GM18951 (cell line): Measurements from ENCODE around the gene TSC2.
"Not testable (repeated sequence)": the region's sequence is repeated elsewhere in the genome, so short reads cannot be mapped to it uniquely, and the experiment has no call there.

Source experiments
- POLR2A ChIP-seq: IDR thresholded peaks from 4 replicates; pipeline ENCODE4 v1.6.1; 2011; ENCODE audit warnings: mild to moderate bottlenecking; ENCODE audit not compliant: insufficient read length, insufficient read depth; ENCODE audit errors: extremely low read depth
- in situ Hi-C: fragments of 300-500 bp; cut with MboI; formaldehyde crosslinking; loops from one replicate; pipeline ENCODE4 v1.12.0; 2022; ENCODE audit warnings: low sequenced_read_pairs, mixed read lengths, inconsistent platforms; ENCODE audit not compliant: unreplicated experiment

The TSC2 gene

DNA sequence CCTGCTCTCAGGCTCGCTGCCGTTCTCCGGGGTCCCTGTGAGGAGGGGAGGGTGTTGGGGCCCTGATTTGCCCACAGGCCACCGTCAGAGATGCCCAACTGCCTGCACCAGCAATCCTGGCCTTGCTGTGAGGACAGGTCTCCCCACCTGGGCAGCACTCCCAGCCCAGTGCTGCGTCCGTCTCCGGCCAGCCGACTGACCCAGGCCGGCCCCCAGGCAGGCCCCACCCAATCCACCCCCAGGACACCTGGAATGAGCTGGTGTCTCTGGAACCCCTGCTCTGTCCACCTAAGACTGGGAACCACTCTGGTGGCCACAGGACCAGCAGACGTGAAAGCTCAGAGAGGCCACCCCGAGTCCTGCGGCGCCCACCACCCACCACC lies 67.8 kb downstream of the TSC2 start:
- in situ Hi-C loops, result no loop called here
- no peak for TF ChIP-seq POLR2A

DNA sequence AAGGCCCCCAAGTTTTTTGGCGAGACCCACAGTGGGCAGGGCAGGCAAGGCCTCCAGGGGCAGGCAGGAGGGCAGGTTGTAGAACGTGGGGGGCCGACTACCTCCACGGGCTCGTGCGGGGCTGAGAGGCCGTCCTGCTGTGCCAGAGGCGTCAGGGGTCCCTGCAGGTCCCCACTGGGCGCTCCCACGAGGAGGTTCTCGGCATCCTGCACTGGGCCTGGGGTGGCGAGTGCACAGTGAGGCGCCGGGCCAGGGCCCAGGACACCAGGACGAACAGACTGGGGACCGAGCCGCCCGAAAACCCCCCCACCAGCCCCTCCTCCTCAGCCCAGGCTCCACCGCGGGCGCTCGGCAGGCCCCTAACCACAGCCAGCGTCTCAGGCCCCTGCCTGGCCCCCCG lies 68.6 kb downstream of the TSC2 start:
- in situ Hi-C loops, result not testable (repeated sequence)

DNA sequence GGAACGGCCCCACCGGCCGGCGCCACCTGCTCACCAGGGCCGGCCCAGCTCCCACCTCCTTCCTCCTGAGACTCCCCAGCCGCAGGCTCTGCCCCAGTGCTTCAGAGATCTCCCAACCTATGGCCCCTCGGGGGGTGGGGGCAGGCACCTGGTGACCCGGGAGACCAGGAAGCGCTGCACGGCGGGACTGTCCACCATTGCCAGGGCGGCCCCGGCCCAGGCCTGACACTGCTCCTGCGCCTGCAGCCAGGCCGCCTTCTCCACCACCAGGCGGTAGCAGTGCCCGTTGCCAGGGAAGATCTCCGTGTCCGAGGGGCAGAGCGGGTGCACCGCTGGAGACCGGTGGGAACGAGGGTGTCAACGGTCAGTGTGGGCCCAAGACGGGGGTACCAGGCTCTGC lies 69.6 kb downstream of the TSC2 start:
- in situ Hi-C loops, result not testable (repeated sequence)

DNA sequence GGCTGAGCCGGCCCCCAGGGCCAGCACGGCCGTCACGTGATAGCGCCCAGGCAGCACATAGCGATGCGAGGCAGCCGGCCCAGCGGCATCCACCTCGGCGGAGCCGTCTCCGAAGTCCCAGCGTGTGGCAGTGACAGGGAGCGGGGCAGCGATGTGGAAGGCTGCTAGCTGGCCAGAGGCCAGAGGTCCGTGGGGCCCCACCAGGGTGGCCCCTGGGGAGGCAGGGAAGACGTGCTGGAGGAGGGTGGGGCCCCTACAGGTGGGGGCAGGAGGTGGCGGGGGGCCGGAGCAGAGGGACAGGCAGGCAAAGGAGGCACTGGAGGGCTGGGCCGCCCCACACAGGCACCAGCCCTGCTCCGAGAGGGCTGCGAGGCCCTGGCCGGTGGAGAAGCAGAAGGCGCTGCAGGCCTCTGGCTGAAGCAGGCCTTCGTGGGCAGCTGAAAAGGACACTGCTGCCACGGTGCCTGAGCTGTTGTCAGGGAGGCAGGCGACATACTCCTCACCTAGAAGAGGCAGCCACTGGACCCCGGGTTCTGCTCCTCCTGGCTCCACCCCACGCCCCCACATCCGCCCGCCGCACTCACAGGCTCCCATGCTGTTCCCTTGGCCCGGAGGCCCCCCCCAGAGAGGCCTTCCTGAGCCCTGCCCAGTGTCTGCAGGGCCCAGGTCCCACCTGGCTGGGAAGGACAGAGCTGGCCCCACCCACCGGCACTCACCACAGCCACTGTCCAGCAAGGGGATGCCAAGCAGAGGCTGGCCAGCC lies 70.4 kb downstream of the TSC2 start:
- in situ Hi-C loops, result not testable (repeated sequence)

DNA sequence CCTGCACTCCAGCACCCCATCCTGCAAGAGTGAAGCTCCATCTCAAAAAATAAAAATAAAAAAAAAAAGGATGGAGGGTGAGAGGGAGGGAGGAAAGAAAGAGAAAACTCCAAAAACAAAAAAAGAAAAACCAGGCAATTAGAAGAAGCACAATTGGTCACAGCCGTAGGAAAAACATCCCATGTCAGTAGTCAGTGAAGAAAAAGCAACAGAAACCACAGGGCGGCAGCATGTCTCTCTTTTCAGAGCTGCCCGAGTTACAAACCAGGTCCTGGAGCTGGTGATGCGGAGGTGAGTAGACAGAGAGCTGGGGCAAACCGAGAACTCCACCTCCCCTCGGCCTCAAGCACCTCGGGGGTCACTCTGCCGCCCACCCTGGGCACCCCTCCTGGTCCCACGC lies 73.5 kb downstream of the TSC2 start:
- in situ Hi-C loops, result not testable (repeated sequence)

DNA sequence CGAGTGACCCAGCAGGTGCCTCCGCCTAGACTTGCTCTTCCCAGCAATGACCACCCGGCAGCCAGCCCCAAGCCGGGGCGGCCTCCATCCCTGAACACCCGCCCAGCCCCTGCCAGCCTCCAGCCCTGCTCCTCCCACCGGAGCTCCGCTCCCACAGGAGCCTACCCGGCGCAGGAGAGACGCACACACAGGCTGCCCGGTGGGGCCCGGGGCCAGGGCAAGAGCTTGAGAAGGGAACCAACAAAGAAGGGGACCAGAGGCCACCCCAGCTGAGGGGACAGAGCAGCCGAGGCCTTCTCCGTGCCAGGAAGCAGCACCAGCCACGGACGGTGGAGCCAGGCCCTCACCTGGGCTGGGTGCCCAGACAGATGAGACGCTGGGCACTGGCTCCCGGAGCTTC lies 74.1 kb downstream of the TSC2 start:
- in situ Hi-C loops, result no loop called here

DNA sequence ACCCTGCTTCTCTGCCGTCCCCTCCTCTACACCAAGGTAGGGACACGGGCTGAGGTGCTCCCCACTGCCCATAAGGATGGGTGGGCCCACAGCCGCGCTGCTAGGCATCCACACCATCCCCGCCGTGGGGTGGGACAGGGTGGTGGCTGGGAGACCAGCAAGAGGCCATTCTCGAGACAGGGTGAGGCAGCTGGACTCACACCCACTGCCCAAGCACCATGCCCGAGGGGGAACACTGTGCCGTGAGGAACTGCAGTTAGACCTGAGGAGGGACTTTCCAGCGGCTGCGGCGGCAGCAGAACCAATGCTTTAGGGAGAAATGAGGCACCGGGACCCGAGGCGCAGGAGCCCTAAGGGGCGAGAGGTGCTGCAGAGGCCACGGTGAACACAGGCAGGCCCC lies 74.6 kb downstream of the TSC2 start:
- no peak for TF ChIP-seq POLR2A
- in situ Hi-C loops, result no loop called here

More for the DNA sequence above, 74.1 kb downstream of the TSC2 start:
- no peak for TF ChIP-seq POLR2A

DNA sequence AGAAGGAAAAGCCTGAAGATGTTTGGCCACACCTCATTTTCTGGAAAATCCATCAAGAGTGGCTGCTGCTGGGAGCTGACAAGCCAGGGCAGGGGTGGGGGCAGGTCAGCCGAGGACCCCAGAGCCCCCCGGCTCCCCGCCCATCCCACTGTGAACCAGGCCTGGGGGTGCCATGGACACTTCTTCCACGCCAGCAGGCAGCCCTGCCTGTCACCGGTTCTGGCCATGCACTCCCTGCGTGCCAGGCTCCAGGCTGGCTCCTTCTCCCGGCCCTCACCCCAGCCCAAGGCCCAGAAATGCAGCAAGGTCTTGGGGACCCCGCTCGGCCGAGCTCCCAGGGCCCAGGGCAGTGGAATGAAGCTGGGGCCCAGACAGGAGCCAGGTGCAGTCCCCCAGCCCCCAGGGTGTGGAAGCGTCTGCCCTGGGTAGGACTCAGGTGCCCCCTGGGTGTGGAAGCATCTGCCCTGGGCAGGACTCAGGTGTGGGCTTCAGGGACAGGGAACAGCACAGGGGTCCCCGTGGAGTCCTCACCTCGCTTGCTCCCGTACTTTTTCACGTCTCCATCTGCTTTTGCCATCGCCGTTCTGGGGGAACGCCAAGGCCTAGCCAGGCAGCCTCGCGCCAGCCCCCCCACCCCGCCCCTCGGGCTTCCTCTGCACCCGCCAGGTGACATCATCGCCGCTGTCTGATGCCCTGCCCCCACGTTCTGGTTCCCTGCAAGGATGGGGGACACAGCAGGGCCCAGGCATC lies 75.3 kb downstream of the TSC2 start:
- in situ Hi-C loops, result not testable (repeated sequence)

DNA sequence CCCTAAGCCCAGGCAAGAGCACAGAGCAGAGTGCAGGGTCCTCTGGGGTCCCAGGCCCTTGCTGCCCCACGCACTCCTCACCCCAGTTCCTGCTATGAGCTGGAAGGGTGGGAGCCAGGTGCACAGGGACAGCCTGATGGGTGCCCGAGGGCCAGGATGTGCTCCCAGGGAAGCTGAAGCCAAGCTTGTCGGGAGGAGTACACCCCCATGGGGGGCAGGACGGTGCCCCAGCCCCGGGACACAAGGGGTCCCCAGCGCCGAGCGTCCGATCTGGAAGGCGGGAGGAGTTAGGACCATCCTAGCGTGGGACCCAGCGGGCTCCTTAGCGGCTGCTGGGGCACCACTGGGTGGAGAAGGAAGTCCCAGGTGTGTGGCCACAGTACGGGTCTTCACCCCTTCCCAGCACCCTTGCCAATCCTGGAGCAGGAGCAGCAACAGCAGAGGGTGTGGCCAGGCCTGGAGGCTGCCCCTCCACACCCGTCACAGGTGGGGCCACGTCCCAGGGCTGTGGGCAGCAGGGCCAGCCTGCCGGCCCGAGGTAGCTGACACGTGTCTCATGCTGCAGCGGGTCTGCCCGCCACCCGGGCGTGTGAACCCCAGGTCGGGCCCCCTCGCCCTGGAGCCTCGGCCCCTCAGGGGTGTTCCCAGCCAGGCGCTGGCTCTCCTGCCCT lies 76.1 kb downstream of the TSC2 start:
- in situ Hi-C loops, result not testable (repeated sequence)

DNA sequence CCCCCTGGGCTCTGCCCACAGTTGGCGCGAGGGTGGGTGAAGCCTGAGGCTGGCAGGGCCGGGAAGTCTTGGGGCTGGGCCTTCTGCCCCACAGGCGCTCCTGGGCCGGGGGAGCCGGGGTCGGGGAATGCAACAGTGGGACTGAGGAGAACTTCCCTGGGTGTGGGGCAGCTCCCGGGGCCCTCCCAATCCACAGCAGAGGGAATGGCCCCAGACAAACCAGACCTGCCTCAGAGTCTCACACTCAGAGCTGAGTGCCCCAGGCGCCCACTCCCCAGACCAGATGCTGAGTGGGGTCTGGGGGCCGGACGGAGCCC lies 76.5 kb downstream of the TSC2 start:
- in situ Hi-C loops, result not testable (repeated sequence)

DNA sequence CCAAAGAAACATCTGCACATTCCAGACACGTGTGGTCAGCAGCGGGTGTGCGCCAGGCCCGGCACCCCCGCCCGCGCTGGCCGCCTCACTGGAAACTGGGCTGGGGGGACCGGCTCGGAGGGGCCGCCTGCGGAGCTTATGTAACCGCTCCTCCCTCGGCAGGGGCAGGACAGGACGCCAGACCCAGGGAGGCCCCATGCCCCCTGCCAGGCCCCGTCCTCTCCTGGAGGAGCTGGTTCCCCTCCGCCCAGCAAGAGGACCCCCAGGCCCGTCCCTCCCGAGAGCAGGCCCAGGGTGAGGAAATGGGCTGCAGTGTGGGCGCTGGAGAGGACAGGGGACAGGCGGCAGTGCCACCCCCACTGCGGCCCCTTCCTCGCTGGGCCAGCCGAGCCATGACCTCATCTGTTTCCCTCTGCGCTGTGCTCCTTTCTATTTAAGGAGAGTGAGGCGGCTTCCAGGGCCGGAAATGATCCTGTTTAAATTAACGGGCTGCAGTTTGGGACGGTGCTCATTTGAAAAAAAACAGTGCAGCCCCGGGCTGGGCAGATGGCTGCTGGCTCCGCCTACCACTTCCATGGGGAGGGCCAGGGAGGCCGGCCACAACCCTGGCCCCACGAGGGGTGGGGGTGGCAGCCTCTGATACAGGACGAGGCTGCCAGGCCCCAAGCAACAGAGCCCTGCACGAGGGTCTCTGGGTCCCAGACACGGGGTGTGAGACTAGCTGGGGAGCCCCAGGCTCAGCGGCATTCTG lies 77.1 kb downstream of the TSC2 start:
- in situ Hi-C loops, result not testable (repeated sequence)

DNA sequence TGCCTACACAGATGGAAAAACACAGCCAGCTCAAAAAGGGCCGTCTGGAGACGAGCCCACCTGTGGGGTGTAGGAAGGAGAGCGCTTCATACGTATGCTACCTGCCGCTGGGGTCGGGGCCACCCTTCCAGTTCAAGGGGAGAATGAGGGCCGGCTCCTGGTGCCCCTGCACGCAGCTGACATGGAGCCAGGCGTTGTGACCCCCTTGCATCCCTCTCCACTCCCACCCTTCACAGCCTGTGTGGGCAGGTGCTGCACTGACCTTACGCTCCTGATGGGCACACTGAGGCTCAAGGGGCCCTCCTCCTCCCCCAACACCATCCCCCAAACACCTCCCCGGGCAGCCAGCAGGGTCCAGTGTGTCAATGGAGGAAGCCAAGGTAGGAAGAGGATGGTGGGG lies 77.8 kb downstream of the TSC2 start:
- in situ Hi-C loops, result not testable (repeated sequence)

DNA sequence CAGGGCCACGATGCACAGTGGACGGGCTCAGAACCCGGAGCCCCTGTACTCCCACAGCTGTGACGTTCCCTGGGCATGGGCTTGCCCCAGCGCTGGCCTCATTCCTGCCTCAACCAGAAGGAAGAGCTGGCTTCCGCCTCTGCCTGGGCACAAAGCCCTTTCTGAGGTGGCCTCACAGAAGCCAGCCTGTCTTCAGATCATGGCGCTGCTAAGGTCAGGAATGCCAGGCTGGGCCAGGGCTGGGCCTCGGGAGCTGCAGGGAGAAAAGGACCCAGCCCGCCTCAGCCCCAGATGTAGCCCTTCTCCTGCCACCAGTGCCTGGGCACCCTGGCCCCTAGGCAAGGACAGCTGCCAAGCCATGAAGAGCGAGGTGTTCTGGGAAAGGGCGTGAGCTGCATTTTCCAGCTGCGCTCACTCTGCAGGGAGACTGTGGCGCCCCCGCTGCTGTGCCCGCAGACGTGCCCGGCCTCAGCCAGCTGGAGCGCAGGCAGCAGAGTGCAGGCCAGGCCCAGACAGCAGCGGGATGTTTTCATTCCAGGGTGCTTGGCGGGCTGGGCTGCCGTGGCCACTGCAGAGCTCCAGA lies 78.5 kb downstream of the TSC2 start:
- in situ Hi-C loops, result not testable (repeated sequence)

DNA sequence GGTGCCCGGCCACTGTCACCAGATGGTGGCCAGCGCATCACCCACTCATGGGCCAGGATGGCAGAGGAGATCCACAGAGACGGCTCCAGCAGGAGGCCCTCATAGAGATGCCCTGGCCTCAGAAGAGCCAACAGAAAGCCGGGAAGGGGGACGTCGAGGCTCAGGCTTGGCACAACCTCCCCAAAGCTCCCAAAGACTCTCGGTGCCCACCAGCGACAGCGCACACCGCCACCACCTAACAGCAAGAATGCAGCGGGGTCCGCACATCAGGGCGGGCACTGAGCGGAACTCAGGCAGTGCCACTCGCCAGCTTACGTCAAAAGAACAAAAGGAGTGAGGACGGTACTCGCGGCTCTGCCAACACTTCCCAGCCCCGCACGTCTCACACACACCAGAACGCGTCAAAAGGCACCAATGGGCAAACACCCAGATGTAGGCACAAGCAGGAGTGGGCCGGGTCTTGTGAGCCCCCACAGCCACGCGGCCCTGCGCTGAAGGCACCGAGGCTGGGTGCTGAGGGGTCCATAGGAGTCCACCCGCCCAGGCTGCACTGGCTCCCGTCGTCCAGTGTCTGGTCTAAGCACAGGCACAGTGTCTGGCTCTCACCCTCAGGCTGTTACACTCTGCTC lies 79.3 kb downstream of the TSC2 start:
- in situ Hi-C loops, result not testable (repeated sequence)

DNA sequence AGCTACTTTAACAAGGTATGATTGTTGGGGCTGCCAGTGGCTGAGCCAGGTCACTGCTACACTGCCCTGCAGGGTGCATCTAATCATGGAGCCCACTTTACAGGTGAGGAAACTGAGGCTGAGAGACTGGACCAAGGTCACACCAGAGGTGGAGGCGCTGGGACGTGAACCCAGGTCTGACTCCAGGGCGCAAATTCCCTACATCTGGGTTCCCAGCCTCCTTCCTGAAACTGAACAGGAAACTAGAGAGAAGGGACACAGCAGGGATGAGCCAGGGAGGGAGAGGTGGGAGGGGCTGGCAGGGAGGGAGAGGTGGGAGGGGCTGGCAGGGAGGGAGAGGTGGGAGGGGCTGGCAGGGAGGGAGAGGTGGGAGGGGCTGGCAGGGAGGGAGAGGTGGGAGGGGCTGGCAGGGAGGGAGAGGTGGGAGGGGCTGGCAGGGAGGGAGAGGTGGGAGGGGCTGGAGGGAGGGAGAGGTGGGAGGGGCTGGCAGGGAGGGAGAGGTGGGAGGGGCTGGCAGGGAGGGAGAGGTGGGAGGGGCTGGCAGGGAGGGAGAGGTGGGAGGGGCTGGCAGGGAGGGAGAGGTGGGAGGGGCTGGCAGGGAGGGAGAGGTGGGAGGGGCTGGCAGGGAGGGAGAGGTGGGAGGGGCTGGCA lies 80.0 kb downstream of the TSC2 start:
- in situ Hi-C loops, result not testable (repeated sequence)

DNA sequence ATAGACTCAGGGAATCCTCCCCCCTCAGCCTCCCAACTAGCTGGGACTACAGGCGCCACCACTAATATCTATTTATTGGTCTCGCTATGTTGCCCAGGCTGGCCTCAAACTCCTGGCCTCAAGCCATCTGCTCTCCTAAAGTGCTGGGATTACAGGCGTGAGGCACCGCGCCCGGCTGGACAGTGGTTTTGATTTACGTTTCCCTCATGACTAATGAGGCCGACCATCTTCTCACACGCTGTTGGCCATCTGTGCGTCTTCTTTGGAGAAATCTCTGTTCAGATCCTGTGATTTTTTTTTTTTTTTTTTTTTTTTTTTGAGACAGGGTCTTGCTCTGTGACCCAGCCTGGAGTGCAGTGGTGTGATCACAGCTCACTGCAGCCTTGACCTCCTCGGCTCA lies 81.5 kb downstream of the TSC2 start:
- in situ Hi-C loops, result not testable (repeated sequence)

DNA sequence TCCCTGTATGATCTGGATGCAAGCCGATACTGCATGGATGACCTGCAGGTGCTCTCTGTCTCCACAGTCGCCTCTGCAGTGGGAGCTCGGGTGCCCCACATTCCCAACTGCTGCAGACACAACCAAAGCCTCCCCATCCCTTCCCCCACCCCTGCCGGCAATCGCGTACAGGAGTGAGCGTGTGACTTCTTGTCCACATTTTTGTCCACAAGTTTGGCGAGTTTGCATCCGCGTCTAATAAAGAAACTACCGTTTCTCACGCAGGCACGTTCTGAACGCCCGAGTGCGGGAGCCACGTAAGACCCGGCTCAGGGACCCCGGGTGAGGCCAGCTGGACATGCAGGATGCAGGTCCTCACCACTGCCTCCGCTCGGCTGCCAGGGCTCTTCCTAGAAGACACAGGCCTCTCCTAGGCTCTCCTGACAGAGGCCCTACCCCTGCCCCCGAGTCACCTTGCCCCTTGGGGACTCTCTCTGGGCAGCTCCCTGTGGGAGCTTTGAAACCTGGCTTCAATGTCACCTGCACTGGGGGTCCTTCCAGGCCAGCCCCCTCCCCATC lies 82.2 kb downstream of the TSC2 start:
- in situ Hi-C loops, result not testable (repeated sequence)

DNA sequence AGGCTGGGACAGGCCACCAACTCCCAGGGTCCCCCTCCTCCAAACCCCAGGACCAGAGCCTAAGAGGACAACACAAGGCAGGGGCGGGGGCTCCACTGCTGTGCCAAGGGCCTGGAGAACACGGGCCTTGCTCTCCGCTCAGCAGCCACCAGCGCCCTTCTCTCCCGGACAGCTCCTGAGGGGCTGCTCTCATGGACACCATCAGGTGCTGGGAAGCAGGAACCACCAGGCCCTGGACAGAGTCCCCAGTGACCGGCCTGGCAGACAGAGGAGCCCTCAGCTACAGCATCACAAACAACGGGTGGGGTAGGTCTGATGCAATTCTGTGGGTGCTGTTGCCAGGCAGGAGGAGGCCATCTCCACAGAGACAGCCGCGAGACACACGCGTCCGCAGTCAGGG lies 86.0 kb downstream of the TSC2 start:
- in situ Hi-C loops, result not testable (repeated sequence)
